GM19193 (cell line): Measurements from ENCODE around the gene TNN.

Experiments
- POLR2A ChIP-seq: IDR thresholded peaks from 4 replicates; pipeline ENCODE4 v1.6.1; 2011; ENCODE audit not compliant: insufficient read depth, insufficient read length; ENCODE audit errors: extremely low read depth

TNN gene

DNA sequence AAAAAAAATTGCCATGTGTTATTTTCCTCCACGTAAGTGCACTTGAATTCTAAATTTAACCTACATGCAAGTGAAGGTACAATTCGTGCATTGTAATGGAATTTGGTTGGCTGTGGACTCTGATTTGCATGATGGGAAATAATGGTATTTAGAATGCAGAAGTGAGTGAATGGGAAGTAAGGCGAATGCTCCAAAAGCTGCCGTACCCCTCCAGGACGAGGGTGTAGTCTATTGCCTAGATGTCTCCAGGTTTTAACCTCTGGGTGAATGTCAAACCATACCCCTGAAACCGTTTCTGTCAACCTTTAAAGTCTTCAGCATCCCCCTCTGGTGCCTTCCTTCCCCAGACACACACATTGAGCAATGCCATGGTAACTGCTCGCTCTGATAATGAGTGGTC, 80.4 kb downstream of the TNN start:
- TF ChIP-seq POLR2A: no peak

DNA sequence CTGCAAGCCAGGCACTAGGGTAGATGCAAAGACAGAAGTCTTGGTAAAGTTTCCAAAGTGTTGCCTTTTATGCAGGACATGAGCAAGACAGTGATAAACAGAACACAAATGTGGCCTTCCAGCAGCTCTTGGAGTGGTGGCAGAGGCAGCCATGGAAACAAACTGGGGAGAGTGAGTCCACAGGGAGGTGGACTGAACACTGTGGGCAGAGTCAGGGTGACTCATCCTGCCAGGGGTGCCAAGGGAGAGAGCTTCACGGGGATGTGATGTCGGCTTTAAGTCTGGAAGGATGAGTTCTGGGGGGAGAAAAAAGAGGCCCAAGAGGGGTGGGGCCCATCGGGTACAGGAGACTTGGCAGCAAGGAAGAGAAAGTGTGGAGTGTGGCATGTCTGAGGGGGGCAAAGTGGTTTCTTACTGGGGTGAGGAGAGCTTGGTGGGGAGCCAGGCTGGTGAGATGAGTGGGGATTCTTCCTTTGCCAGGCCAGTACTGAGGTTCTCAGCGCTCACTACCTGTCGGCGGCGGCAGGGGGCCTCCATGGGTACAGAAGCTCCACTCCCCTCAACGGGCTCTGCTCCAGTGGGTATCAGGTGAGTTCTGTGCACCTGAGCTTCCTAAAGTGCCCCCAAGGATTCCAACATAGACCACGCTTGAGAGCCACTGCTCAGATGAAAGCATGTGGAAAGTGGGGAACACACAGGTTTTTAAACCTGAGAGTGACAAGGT, 83.1 kb downstream of the TNN start:
- no peak for TF ChIP-seq POLR2A

DNA sequence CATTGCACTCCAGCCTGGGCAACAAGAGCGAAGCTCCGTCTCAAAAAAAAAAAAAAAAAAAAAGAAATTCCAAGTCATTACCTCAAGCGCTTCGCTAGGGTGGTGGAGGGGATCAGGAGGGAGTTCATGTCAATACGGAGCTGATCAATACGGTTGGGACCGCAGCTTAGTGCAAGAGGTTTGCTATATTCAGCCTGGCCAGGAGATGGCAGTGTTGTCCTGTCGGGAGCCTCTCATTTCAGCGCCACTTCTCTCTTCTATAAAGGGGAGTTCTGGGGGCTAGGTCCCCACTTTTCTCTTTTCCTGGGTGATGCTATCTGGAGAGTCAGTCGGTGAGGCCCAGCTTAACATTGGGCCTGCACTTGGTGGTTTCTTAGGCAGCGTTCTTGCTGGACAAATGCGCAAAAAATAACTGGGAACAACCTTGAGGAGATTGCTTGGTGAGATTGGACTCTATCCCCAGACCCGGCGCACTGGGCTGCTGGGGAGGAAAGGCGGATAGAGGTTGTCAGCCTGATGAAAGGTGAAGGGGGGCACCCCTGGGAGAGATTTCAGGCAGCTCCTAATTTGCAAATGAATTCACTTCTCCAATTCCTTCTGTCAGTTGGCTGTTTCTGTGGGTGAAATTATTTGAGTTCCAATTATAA, 84.5 kb downstream of the TNN start:
- no peak for TF ChIP-seq POLR2A

DNA sequence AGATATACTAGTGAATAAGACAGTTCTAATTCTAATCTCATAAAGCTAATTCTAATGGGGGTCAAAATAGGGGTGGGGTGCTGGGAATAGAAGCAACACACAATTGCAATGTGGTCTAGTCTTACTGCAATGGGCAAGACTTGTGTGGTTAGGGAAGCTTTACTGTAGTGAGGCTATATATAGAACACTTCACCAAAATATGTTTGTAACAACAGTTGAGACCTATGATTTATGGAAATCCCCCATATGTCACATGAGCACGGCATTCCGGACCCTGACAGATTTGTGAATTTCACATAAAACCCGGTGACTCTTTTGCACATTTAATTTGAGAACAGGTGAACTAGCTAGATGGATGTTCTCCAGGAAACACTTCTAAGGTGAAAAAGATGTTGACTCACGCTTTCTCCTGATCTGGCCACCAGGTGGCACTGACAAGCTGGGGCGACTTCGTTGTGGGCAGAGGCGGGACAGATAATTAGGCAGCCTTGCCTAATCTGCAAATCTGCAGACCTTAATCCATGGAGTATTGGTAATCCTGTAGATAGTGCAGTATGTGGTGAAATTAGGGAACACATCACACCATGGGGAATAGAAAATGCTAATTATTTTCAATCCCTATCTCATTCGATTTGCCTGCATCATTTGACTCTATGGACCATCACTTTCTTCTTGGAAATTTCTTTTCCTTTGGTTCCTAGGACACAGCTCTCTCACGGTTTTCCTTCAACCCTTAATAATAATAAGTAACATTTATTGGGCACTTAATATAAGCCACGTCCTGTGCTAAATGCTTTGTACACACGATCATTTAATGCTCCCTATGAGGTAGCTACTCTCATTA, 87.2 kb downstream of the TNN start:
- TF ChIP-seq POLR2A: no peak

DNA sequence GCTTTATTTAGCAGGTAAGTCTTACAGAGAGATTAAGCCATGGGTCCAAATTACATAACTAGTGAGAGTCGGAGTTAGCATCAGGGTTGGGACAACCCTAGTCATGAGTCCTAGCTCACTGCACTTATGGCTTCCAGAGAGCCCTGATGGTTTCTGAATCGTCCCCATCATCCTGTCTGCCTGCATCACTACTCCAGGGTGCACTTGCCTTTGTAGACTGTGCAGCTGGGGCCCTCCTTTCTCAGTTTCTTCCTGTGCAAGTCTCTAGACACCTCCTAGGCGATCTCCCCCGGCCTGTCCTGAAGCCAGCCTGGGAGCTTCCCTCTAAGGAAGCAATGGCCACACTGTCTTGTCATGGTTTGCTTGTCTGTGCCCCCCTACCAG, 87.8 kb downstream of the TNN start:
- TF ChIP-seq POLR2A: no peak

DNA sequence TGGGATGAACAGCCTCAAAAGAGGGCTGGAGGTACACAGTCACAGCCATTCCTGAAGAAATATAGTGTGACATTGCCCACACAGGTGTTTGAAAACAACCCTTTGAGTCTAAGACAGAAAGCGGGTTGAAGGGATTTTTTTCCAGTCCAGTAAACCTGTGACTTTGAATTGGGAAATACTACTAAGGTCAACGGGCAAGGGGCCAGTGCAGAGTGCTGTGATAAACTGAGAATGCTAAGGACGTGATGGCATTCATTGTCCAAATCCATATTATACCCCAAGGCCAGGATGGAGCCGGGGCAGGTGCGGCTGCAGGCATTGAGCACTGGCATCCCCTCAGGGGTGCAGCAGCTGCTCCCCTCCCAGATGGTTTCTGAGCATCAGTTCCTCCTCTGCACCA, 88.3 kb downstream of the TNN start:
- TF ChIP-seq POLR2A: no peak

DNA sequence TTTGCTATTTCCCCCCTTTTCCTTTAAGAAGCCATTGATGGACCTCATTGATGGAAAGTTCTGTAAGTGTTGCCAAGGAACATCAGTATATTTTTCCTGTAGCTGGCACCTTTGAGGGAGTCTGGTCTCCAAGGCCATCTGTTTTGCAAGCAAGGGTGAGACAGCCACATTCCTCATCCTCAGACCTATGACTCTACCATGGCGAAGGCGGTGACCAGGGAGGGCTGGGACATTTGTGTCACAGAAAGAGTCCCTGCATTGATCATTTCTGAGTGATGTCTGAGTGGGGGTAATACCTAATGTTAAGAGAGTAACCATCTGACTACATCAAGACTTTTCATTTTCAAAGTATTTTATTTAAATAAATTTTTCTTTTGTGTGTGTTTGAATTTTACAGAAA, 89.6 kb downstream of the TNN start:
- no peak for TF ChIP-seq POLR2A

DNA sequence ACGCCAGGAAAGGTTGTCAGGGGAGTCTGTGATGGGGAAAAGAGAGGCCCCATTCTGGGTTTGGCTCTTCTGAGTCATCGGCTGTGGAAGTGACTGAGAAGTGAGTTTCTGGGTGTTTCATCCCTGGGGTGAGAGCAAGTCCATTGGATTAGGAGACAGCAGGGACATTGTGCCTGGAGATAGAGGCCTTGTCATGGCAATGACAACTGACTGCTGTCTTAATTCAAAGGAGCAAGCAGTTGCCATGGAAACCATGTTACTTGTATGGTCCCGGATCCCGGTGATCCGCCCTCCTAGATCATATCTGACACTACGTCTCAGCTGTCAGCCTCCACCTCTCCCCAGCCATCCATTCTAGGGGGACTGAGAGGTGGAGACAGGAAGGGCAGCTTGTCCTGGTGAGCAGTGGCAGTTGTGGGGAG, 90.5 kb downstream of the TNN start:
- TF ChIP-seq POLR2A: no peak

DNA sequence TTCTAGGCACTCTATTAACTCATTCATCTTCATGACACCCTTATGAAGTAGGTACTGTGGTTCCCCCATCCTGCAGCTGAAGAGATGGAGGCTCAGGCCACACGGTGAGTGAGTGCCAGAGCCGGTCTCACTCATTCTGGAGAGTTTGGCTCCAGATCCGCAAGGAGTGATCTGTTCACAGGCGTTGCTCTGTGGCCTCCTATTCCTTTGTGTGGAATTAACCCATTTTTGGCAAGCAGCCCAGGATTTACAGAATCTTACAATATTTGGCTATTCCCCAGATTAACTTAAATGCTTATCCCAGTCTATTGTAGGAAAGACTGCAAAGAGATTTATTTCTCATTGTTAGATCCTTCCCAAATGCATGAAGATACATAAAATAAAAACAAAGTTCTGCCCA, 95.3 kb downstream of the TNN start:
- no peak for TF ChIP-seq POLR2A

DNA sequence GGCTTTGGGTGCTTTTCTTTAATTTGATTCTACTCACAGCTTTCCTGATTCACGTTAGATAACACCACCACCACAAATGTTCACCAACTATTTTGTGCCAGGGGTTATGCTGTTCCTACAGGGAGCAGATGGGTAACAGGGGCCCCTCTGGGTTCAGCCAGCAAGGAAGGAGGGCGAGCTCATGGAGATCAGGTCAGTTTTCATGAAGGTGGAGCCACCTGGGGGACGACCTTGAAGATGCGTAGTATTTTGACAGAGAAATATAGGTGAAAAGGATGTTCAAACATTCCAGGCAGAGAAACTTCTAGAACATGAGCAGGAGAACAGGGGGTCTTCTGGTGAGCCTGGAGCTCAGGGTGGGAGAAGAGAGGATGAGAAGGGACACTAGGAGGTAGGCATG, 96.1 kb downstream of the TNN start:
- no peak for TF ChIP-seq POLR2A

DNA sequence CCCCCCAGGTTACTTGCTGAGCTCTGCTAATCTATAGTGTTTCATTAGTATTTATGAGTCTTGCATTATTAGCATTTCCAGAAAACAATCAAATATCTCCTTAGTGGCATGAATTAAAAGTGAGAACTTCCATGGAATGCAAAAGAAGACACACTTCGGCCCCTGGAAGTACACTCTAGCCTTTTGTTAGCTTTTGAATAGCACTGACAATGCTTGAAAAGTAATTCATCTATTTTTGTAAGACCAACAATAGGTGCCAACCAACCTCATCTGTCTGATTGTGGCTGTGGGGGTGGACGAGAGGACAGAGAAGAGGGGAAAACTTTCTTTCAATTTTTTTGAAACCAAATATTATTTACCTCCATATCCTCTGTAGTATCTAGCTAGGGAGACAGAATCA, 97.1 kb downstream of the TNN start:
- TF ChIP-seq POLR2A: no peak

DNA sequence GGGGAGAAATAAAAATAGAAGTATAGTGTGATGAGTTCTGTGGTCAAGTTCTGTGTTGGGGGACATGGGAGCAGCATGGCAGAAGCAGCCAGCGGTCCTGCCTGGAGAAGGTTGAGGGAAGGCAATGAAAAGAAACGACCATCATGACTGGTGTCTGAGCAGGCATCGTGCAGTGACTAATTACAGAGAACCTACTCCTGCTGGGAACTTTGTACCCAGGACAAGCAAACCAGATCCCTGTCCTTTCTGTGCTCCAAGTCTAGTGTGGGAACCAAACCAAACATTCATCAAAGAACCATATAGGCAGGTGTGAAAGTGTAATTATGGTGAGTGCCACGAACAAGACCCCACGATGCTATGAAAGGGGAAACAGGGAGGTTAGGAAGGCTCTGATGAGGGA, 99.1 kb downstream of the TNN start:
- TF ChIP-seq POLR2A: no peak

DNA sequence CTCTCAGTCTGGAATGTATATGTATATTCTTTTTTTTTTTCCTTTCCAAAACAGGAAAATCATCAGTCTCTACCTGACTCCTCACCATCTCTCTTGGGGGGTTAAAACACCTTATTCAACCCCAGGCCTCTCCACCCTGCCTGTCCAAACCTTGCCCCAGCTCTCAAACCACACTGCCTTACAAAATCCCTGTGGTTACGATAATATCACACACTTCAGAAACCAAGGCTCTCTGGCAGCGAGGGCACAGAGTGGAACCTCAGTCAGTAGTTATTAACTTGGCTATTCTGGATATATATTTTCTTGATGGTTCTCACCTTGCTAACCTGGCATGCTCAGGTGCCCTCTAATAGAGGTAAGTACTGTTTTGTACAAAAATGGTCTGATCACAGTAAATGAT, 100.2 kb downstream of the TNN start:
- no peak for TF ChIP-seq POLR2A

DNA sequence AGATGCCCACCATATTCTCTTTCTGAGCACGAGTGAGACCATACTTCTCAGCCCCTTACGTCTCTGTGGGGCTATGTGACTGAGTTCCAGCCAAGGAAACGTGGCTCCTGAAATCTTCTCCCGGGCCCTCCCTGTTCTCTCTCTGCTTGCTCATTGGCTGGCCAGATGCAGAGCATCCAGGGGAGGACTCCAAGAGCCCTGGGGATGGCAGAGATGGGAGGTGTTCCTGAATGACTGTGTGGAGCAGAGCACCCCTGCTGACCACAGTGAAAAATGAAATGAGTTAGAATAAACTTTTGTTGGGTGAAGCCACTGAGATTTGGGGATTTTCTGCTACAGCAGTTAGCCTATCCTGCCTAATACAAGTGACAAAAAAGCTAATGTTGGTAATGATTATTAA, 101.1 kb downstream of the TNN start:
- TF ChIP-seq POLR2A: no peak

DNA sequence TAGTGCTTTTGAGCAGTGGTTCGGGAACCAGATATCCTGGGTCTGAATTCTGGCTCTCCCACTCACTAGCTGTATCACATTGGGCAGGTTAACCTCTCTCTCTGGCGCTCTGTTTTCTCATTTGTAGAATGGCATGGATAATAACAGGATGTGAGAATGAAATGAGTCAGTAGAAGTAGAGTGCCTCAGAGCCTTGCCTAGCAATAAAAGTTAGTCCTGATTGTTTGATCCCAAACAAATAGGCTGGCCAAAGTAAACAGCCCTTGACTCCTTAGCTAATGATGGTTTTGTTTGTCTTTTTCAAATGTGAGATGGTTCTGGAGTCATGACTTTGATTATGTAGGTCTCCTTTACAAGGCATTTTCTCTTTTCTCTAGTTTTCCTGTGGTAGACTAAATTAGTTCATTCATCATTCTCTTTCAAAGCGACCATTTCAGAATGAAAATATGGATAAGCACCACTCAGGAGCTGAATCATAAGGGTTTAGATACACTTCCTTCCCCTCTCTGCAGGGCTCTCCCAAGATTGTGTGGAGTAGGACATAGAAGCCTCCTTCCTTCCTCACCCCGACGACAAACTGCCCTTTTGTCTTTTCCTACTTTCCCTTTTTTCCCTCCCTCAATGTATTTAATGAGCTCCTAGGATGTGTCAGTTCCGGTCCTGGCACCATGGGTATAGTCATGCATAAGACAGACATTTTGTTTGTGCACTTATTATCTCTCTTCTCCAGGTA, 101.8 kb downstream of the TNN start:
- TF ChIP-seq POLR2A: no peak
